ENCODE measurements around the gene DIP2B.
"Not testable (repeated sequence)": the region's sequence is repeated elsewhere in the genome, so short reads cannot be mapped to it uniquely, and the experiment has no call there.

Gene DIP2B

DNA sequence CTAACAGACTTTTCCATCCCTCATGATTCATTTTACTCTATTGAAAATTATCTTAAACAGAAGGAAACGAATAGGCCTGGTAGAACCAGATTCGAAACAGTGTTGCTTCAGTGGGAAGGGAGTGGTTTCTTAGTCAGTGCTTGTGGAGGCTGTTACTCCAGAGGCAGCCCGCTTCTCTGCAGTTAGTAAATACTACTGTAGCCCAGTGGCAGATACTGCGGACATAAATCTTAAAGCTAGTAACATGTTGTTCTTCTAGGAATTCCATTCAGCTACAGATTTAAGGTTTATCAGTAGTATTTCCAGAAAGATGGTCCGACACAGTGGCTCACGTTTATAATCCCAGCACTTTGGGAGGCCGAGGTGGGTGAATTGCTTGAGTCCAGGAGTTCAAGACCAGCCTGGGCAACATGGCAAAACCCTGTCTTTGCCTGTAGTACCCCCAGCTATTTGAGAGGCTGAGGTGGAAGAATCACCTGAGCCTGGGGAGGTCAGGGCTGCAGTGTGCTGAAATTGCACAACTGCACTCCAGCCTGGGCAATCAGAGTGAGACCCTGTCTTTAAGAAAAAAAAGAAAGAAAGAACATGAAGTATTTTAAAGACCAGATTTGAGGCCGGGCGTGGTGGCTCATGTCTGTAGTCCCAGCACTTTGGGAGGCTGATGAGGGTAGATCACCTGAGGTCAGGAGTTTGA lies 45.9 kb downstream of the DIP2B start:
- no peak for DNase-seq (ENCODE audit: low spot score)

DNA sequence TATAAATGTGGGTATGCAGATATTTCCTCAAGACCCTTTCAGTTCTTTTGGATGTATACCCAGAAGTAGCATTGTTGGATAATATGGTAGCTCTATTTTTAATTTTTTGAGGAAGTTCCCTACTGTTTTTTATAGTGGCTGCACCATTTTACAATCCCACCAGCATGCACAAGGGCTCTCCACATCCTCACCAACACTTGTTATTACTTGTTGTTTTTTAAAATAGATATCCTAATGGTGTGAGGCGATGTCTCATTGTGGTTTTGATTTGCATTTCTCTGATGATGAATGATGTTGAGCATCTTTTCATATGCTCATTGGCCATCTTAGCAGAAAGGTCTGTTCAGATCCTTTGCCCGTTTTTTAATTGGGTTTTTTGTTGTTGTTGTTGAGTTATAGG lies 47.1 kb downstream of the DIP2B start:
- DNase-seq (ENCODE audit: low spot score): no peak

DNA sequence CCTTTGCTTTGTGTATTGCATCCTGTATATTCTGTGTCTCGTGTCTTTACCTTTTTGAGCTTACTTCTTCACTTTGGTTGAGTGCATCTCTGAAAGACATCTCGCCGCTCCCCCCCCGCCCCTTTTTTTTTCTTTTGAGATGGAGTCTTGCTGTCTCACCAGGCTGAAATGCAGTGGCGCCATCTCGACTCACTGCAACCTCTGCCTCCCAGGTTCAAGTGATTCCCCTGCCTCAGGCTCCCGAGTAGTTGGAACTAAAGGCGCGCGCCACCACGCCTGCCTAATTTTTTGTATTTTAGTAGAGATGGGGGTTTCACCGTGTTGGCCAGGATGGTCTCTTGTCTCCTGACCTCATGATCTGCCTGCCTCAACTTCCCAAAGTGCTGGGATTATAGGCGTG lies 49.9 kb downstream of the DIP2B start:
- no peak for DNase-seq (ENCODE audit: low spot score)

DNA sequence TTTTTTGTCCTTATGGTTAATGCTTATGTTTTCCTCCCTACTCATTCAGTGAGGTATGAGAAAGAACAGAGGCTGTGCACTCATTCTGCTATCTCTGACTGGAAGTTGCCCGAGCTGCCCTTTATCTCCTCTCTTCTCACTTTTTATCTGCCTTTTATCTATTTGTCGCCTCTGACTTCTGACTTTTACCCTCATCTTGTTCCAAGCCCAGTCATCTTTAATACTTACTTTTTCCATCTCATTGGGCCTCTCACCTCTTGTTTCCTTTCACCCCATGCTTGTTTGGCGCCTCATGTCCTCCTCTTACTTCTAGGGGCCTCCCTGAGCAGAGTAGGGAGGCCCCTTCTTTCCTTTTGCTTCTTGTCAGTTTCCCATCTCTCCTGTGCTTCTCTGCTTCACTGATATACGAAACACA lies 50.7 kb downstream of the DIP2B start:
- DNase-seq (ENCODE audit: low spot score): no peak

DNA sequence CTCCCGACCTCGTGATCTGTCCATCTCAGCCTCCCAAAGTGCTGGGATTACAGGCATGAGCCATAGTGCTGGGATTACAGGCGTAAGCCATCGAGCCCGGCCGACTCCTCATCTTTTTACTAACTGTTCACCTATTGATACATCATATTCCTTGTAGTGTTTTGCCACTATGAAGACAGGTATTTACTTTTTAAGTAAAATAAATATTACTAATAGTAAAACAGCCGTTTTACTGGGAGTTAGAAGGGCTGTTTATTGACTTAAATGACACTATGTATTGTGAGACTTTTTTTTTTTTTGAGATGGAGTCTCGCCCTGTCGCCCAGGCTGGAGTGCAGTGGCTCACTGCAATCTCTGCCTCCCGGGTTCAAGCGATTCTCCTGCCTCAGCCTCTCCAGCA lies 51.5 kb downstream of the DIP2B start:
- no peak for DNase-seq (ENCODE audit: low spot score)

DNA sequence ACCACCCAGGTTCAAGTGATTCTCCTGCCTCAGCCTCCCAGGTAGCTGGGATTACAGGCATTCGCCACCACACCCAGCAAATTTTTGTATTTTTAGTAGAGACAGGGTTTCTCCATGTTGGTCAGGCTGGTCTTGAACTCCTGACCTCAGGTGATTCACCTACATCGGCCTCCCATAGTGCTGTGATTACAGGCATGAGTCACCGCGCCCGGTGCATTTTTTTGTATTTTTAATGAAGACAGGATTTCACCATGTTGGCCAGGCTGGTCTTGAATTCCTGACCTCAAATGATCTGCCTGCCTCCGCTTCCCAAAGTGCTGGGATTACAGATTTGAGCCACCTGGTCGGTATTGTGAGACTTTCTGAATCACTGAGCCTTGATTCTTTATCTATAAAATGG lies 52.0 kb downstream of the DIP2B start:
- DNase-seq (ENCODE audit: low spot score): not testable (repeated sequence)

DNA sequence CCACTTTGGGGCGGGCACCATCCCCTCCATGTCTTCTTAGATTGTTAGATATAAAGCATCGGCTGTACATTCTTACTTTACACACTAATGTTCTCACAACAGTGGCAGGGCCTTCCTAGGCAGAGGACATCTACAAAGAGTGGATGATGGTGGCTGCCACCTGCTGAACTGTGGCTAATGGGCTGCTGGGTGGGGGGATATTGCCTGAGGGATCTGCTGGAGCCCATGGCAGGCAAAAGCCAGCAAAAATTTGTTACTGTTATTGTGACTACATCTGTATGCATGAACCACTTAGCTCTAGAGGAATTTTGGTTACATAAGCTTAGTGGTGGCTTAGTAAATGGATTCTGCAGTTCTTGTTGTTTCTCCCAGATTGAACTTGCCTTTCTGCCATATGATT lies 52.6 kb downstream of the DIP2B start:
- DNase-seq (ENCODE audit: low spot score): no peak

DNA sequence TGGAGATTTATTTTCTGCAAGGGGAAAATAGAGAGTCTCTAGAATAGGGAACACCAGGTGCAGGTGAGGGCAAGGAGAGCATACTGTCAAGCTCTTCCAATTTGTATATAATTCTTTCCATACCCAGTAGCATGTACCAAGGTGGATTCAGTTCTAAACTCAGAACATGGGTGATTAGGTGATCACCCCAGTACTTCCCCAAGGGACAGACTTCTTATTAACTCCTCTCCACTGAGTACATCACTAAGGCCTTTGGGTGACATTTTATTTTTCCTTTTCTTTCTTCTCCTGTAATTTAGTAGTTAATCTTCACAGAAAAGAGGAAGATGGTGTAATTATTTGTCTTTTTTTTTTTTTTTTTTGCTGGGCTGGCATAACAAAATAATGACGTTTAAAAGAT lies 54.2 kb downstream of the DIP2B start:
- no peak for DNase-seq (ENCODE audit: low spot score)

DNA sequence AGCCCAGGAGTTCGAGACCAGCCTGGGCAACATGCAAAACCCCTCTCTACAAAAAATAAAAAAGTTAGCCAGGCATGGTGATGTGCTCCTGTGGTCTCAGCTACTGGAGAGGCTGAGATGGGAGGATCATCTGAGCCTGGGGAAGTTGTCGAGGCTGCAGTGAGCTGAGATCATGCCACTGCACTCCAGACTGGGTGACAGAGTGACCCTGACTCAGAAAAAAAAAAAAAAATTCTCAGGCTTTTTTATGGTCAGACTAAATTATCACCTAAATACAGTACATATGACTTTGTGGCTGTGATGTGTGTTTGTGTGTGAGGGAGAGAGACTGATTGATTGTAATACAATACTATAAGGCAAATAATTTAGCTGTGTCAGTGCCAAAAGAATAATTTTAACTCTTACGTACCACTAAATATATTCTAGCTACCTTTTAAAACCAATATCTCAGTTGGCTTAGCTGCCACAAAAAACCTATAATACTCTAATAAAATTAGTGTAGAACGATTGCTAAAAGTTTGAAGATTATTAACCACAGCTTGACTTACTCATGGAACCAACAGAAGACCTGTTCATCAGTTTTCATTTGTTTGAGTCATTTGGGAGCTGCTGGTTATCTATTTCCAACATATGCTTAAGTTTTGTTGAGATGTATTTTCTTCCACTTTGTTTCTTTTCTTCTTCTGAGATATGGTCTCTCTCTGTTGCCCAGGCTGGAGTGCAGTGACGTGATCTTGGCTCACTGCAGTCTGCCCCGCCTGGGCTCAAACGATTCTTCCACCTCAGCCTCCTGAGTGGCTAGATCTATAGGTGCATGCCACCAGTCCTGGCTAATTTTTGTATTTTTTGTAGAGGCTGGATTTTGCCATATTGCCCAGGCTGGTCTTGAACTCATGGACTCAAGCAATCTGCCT lies 58.0 kb downstream of the DIP2B start:
- DNase-seq (ENCODE audit: low spot score): no peak

DNA sequence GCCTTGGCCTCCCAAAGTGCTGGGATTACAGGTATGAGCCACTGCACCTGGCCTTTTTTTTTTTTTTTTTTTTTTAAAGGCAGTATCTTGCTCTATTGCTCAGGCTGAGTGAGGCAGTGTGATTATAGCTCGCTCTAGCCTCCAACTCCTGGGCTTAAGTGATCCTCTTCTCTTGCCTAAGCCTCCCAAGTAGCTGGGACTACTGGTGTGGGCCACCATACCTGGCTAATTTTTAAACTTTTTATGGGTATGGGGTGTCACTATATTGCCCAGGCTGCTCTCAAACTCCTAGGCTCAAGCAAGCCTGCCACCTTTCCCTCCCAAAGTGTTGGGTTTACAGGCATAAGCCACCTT lies 58.6 kb downstream of the DIP2B start:
- DNase-seq (ENCODE audit: low spot score): no peak

DNA sequence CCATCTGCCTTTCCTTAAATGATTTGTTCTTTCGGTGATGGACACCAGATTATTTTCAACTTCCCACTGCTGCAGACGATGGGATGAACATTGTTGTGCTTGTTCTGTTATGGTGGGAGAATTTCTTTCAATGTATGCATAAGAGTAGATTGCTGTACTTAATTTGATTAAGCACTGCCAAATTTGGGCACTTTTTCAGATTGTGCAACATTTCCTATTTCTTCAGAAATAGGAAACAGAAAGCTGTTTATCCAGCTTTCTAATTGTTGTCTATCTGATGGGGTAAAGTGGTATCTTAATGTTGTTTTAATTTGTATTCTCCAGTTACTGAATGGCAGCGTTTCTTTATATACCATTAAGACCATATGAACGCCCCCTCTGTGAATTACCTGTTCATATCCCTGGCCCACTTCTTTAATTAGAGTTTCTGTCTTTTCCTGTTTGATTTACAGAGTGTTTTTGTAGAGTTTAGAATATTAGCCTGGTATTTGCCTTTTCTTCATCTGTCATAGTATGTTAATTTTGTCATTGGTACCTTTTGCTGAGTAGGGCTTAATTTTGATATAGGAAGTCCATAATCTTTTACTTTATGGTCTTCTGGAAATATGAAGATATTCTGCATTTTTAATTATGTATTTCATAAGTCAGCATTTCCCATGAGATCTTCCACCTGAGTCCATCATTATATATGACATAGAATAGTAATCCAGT lies 59.6 kb downstream of the DIP2B start:
- DNase-seq (ENCODE audit: low spot score): no peak

DNA sequence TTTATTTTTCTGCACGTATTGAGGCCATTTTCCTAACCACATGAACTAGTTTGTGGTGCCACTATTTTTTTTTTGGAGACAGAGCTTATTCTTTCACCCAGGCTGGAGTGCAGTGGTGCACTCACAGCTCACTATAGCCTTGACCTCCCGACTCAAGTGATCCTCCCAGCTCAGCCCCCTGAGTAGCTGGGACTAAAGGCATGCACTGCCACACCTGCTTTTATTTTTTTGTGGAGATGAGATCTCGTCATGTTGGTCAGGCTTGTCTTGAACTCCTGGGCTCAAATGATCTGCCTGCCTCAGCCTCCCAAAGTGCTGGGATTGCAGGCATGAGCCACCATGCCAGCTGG lies 60.1 kb downstream of the DIP2B start:
- no peak for DNase-seq (ENCODE audit: low spot score)

DNA sequence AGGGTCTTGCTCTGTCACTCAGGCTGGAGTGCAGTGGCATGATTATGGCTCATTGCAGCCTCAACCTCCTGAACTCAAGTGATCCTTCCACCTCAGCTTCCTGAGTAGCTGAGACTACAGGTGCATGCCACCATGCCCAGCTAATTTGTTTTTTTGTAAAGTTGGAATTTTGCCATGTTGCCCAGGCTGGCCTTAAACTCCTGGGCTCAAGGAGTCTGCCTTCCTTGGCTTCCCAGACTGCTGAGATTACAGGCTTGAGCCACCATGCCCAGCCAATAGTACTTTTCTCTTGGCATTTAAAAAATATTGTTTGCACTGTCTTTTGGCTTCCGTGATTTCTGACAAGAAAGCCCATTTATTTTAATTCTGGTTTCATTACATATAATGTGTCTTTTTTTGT lies 61.3 kb downstream of the DIP2B start:
- DNase-seq (ENCODE audit: low spot score): no peak

DNA sequence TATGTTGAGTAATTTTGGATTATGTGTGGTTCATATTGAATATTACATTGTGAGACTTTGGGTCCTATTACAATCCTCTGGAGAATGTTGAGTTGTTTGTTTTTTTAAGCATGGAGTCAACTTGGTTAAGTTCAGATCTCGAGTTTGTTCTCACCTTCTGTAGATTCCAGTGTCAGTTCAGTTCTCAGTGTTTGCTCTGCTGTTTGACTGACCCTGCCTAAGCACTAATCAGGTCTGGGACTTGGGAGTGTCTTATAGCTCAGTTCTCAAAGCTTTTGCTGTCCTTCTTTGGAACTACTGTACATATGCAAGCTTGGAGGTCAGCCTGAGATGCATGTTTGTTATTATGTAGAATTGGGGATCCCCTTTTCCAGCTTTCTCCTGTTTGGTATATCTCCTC lies 63.1 kb downstream of the DIP2B start:
- no peak for DNase-seq (ENCODE audit: low spot score)

DNA sequence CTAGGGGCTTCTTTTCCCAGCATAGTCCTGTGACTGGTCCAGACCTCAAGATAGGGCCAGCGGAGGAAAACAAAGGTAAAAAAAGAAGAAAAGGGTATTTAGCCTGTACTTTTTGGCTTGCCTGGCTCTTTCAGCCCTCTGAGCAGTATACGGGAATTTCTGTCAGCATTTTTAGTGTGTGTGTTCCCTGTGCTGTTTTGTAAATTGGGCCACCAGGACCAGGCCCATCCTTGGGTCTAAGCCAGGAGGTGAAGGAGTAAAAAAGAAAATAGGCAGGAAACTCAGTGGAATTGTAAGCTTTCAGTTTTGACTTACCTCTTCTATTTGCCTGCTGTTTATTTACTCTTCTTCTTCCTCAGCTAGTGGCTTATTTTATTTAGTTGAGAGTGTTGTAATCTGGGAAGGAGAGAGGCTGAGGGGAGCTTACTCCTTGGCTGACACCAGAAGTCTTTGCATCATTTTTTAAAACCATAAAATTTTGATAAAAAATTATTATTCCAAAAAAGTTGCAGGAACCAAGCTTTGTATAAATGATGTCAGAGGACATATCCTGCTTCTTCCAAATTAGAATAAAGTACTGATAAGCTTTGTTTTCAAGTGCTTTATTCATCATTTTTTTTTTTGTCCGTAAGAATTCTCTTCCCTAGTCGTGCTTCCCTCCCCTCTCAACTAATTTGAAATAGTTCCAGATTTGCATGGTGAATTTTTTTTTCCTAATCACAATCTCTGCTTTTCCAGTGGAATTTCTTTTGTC lies 63.7 kb downstream of the DIP2B start:
- no peak for DNase-seq (ENCODE audit: low spot score)

DNA sequence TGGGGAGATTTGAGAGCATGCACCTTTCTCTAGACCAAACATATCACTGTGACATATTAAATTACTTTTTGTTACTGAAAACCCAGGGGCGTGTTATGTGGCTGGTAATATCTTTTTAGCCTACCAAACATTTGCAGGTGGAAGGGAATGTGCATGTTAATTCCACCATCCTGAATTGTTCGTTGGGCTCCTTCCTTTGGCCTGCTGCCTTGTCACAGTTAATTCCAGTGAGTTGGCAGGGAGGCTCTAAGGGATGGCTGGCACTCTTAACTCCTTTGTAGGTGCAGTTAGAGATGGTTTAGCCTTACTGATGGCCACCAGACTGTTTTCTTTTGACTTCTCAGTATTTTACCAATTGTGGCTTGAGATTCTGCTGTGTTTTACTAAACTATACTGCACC lies 64.5 kb downstream of the DIP2B start:
- DNase-seq (ENCODE audit: low spot score): no peak

DNA sequence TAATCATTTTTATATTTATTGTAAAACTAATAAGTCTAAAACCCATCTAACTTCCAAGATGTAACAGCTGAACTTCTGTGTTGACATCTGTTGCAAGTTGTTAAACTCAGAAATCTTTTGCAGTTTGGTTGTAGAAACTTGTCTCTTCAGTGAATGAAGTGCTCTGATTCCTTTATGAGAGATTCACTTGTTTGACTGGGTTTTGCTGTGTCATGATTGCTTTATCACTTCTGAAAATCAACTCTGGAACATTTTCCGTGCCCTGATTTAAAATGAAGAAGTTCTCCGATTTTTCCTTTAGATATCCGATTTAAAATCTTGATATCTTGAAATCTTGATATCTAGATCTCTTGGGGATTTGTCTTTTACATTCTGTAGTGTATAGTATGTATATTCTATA lies 65.1 kb downstream of the DIP2B start:
- peak; percentile 29 for DNase-seq (ENCODE audit: low spot score)

DNA sequence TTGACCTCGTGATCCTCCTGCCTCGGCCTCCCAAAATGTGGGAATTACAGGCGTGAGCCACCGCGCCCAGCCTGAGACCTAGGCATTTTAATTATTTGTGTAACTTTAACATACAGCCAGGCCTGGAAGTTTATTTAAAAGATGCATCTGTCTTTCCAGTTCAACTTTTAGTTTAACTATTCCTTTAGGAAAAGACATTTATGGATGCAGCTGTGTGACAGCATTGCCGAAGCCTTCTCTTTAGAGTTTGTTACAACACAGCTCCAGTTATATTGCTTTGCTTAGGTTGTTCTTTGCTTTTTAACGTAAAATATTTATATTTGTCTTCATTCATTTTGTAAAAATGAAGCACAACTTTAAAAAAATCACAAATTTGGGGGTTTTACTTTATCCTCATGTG lies 67.0 kb downstream of the DIP2B start:
- DNase-seq (ENCODE audit: low spot score): no peak

DNA sequence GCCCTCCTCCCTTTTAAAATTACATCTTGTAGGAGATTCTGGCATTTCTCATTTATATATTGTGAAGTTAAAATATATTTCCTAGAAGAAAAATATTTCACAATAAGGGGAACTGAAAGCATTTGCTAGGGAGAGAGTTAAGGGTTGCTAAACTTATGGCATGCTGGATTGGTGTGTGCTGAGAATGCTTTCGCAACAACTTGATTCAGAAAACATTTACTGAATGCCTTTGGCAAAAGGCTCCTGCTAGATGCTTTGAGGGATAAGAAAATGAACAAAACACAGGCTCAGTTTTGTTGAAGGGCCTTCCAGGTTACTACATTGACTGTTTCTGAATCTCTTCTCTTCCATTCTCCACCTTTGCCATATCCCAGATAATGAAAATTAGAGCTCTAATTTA lies 67.5 kb downstream of the DIP2B start:
- no peak for DNase-seq (ENCODE audit: low spot score)

DNA sequence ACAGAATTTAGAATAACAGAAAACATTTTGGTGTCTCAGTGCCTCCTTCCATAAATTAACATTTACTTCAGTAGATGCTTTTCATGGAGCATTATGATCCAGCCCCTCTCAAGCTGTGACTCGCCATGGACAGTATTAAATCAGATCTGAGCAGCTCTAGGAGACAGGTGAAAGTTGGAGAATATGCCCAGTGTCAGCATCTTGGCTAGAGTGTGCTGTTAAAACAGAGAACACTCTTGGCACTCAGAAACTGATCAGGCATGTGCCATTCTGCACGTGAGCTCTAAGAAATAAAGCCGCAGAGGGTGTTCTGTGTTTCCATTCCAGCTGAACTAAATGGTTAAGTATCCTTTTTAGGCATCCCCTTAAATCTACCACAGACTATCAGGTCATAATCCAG lies 68.0 kb downstream of the DIP2B start:
- no peak for DNase-seq (ENCODE audit: low spot score)

DNA sequence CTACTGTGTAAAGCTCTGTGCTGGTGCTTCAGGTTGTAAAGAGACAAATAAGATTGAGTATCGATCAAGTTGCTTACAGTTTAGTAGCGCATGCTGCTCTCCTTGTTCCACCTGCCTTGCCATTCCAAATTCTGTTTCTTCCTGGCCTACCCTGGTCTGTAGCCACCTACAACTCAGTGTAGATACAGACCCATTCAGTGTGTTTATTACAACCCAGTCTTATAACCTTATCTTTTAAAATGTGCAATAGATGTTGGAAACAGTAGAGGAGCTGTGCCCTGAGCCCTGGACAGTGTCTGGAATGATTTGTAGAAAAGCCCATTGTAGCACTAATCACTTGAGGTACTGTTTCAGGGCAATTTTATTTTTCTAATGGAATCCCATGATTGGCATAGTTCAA lies 68.5 kb downstream of the DIP2B start:
- peak; percentile 45 for DNase-seq (ENCODE audit: low spot score)

DNA sequence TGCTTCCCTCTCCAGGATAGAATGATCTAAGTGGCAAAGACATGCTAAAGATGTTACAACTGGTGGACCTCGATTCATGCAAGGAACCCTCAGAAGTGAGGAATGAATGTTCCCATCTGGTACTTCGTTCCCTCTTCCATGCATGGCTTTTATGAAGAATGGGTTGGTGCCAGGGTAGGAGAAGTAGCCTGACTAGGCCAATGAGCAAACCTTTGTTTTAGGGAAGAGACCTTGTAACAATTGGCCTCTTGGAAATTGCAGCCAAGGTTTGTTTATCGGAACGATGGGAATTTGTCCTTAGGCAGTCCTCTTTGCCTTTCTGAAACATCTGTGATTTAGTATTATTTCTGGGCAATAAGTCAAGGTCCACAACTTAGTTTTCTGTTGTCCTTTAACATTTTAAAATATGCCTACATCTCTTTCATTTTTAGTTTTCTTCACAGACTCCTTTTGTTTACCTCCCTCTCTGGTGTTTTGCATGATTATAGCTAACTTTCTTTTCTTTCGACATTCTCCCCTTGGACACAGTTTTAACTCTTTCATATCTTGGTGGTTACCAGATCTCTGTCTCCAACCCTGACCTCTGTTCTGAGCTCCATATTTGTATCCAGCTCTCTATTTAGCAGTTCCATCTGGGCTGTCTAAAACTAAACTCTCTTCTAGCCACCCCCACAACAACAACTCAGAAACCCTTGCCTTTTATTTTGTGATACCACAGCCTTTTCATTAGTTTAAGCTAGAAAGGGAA lies 70.0 kb downstream of the DIP2B start:
- DNase-seq (ENCODE audit: low spot score): peak; percentile 65

All from COLO829 (cell line).